Gastrocnemius medialis (tissue), 4 donors: ENCODE data around the gene ALX3. TPM values are rescaled to one million over a fixed set of nuclear protein-coding genes. Genes with fewer than 3 reads are reported as not detected.

ENCODE experiments used
- ATAC-seq, 2 donors: fragments of 150-250 bp; one replicate each; pipeline ENCODE4 v1.9.1; 2016
- DNase-seq, 2 donors: peaks; one replicate each; pipeline ENCODE4 v3.0.0-alpha.2; 2019
- H3K27ac ChIP-seq, 4 donors: fragments of 200-600 bp; sonication (generic); 1 replicate in 1 of 4; 2 replicates in 3 of 4; pipeline ENCODE4 v1.5.1; 2016 to 2018; ENCODE audit warnings: mild to moderate bottlenecking in 2 of 4, moderate library complexity in 1 of 4
- H3K27me3 ChIP-seq, 3 donors: fragments of 200-600 bp; sonication (generic) in 2 of 3; 1 replicate in 1 of 3; 2 replicates in 2 of 3; pipeline versions ENCODE4 v1.5.1 to v1.6.0; 2016 to 2019; ENCODE audit warnings: mild to moderate bottlenecking in 1 of 3, moderate library complexity in 1 of 3
- H3K36me3 ChIP-seq, 2 donors: fragments of 200-600 bp; sonication (generic) in 1 of 2; one replicate each; pipeline ENCODE4 v1.5.1; 2017 to 2018
- H3K4me1 ChIP-seq, 2 donors: fragments of 200-600 bp; sonication (generic) in 1 of 2; one replicate each; pipeline ENCODE4 v1.5.1; 2016 to 2017; ENCODE audit warnings: mild to moderate bottlenecking in 2 of 2
- H3K4me3 ChIP-seq, 4 donors: fragments of 200-600 bp; sonication (generic) in 3 of 4; 1 replicate in 1 of 4; 2 replicates in 3 of 4; pipeline ENCODE4 v1.5.1; 2016 to 2019; ENCODE audit warnings: mild to moderate bottlenecking in 2 of 4
- H3K9me3 ChIP-seq, 3 donors: fragments of 200-600 bp; sonication (generic) in 2 of 3; 1 replicate in 1 of 3; 2 replicates in 2 of 3; pipeline ENCODE4 v1.5.1; 2016 to 2019
- CTCF ChIP-seq, 5 experiments: fragments of 450-650 bp in 3 of 5; fragments of 200-600 bp in 2 of 5; sonication (generic) in 2 of 5; IDR thresholded peaks in 4 of 5; conservative IDR thresholded peaks in 1 of 5; 1 replicate in 4 of 5; 2 replicates in 1 of 5; pipeline ENCODE4 v1.5.1; 2016 to 2019; ENCODE audit warnings: antibody characterized with exemption in 5 of 5, mild to moderate bottlenecking in 3 of 5, moderate library complexity in 3 of 5
- POLR2A ChIP-seq, 2 donors: fragments of 450-650 bp; IDR thresholded peaks; one replicate each; pipeline ENCODE4 v1.6.1; 2017; ENCODE audit warnings: antibody characterized with exemption in 2 of 2, mild to moderate bottlenecking in 2 of 2, moderate library complexity in 2 of 2
- in situ Hi-C, 4 donors: fragments of 200-750 bp; cut with MboI; loops; one replicate each; pipeline versions ENCODE4 v1.15.0 to v1.8.0; 2017; ENCODE audit warnings: low sequenced_read_pairs in 4 of 4
- intact Hi-C: fragments of 100-400 bp; cut with DNase I; formaldehyde crosslinking; loops from one replicate; pipeline ENCODE4 v1.15.1; 2023; ENCODE audit warnings: low total_unique reads
- total RNA-seq, 4 donors: library from RNA; depleted of rRNA; stranded (reverse); fragments of >200 nt; gene quantifications; one replicate each; pipeline versions ENCODE4 v1.1.0 to v1.2.3, GENCODE V29; 2016

Gene ALX3
- total RNA-seq, 4 donors from 2014 or later, result not detected

GRCh38 chr1:110091791-110092190 lies 21.3 kb upstream of the ALX3 start:
- Histone ChIP-seq H3K4me1 (no peaks in the 10 kb centered on the region), H3K27ac (no peak overlapping the region), H3K27me3 (peaks cover 0 to 6% (median 5%) of the 10 kb centered on the region in 3 donors), H3K4me3 (no peak overlapping the region), H3K9me3 (no peaks in the 10 kb centered on the region), H3K36me3 (no peaks in the 10 kb centered on the region)
- DNase-seq, result no peak
- ATAC-seq, result no peak
- in situ Hi-C loops, result no loop called here
- TF ChIP-seq CTCF (IDR thresholded peaks at IDR 0.05 in 4 of 5, conservative IDR thresholded peaks at IDR 0.05 in 1 of 5) (no peak), POLR2A (IDR thresholded peaks at IDR 0.05) (no peak)
- intact Hi-C loops, result no loop called here

- Histone ChIP-seq H3K4me3 (no peak overlapping the region), H3K9me3 (no peaks in the 10 kb centered on the region), H3K4me1 (no peaks in the 10 kb centered on the region), H3K27me3 (peaks cover 0 to 9% (median 7%) of the 10 kb centered on the region in 3 donors), H3K36me3 (no peaks in the 10 kb centered on the region), H3K27ac (no peak overlapping the region)
- ATAC-seq (no peak), DNase-seq (no peak)
- TF ChIP-seq POLR2A (IDR thresholded peaks at IDR 0.05), result no peak
- TF ChIP-seq CTCF (IDR thresholded peaks at IDR 0.05 in 4 of 5, conservative IDR thresholded peaks at IDR 0.05 in 1 of 5), result no peak
- intact Hi-C loops, result no loop called here
- in situ Hi-C loops, result no loop called here
Measured at GRCh38 chr1:110091381-110091780, 20.9 kb upstream of the ALX3 start.

DNA sequence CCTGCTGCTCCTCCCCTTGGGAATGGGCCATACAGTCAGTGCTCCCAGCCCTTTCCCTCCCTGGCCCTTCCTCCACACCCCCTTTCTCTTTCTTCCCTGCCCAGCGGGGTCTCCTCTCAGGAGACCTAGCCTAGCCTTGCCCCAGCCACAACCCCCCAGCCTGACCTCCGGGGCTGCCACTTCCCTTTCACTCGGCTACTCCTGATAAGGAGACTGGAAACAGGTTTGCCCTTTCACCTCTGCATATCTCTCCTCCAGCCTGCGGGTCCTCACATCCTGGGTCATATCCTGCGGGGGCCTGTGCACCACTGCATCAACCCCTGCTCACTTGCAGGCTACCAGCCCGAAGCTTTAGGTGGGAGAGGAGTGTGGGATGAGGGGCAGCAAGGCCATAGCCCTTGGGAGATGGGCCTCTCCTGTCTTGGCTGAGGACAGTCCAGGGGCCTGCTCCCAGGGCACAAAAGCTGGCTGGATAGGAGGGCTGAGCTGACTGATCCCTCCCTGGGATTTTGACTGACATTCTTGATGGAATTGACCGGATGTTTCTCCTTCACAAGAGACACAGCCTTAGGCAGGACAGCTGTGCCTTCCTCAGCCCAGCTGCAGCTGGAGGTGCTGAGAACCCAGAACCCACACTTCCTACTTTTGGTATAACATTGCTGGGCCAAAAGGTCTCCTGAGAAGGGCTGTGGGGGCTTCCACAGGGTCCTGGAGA lies 19.2 kb upstream of the ALX3 start:
- H3K27ac ChIP-seq, result no peak overlapping the region
- H3K4me1 ChIP-seq, result no peaks in the 10 kb centered on the region
- ATAC-seq (no peak), DNase-seq (no peak)
- intact Hi-C loops, result no loop called here
- no peak overlapping the region for H3K4me3 ChIP-seq
- peaks cover 16 to 26% (median 23%) of the 10 kb centered on the region in 3 donors for H3K27me3 ChIP-seq
- H3K36me3 ChIP-seq, result no peaks in the 10 kb centered on the region
- in situ Hi-C loops, result no loop called here
- no peaks in the 10 kb centered on the region for H3K9me3 ChIP-seq
- TF ChIP-seq CTCF (IDR thresholded peaks at IDR 0.05 in 4 of 5, conservative IDR thresholded peaks at IDR 0.05 in 1 of 5), result no peak
- no peak for TF ChIP-seq POLR2A (IDR thresholded peaks at IDR 0.05)

GRCh38 chr1:110088739-110089316 lies 18.4 kb upstream of the ALX3 start:
- intact Hi-C loops (no loop called here), in situ Hi-C loops (no loop called here)
- Histone ChIP-seq H3K4me3 (no peak overlapping the region), H3K27ac (no peak overlapping the region), H3K27me3 (peaks cover 25 to 35% (median 32%) of the 10 kb centered on the region in 3 donors), H3K4me1 (peaks cover 3 to 6% of the 10 kb centered on the region in 2 donors), H3K9me3 (no peaks in the 10 kb centered on the region), H3K36me3 (no peaks in the 10 kb centered on the region)
- ATAC-seq (no peak), DNase-seq (no peak)
- TF ChIP-seq CTCF (IDR thresholded peaks at IDR 0.05 in 4 of 5, conservative IDR thresholded peaks at IDR 0.05 in 1 of 5) (no peak), POLR2A (IDR thresholded peaks at IDR 0.05) (no peak)
